HG03175 (cell line): ENCODE results near the gene NRCAM.

ENCODE experiments used
- ATAC-seq: cut with Tn5 transposase; IDR thresholded peaks from one replicate; pipeline ENCODE4 v1.9.1; 2021; ENCODE audit warnings: mild to moderate bottlenecking, moderate library complexity; ENCODE audit not compliant: unreplicated experiment

NRCAM gene

GRCh38 chr7:108427766-108428165, 28.5 kb downstream of the NRCAM start:
- no peak for ATAC-seq

- ATAC-seq, result no peak
Observed at GRCh38 chr7:108425714-108426275, 30.4 kb downstream of the NRCAM start.

GRCh38 chr7:108424013-108424412, 32.2 kb downstream of the NRCAM start:
- ATAC-seq, result no peak

GRCh38 chr7:108423089-108423989, 32.9 kb downstream of the NRCAM start:
- no peak for ATAC-seq

GRCh38 chr7:108421720-108422331, 34.4 kb downstream of the NRCAM start:
- ATAC-seq, result no peak

- ATAC-seq, result no peak
Observed at GRCh38 chr7:108419961-108420908, 36.0 kb downstream of the NRCAM start.

- ATAC-seq, result no peak
Observed at GRCh38 chr7:108418946-108419345, 37.3 kb downstream of the NRCAM start.

GRCh38 chr7:108417926-108418325, 38.3 kb downstream of the NRCAM start:
- no peak for ATAC-seq

GRCh38 chr7:108417144-108417543, 39.1 kb downstream of the NRCAM start:
- no peak for ATAC-seq

- peak; percentile 83 for ATAC-seq
Observed at GRCh38 chr7:108415821-108416536, 40.3 kb downstream of the NRCAM start.

GRCh38 chr7:108415084-108415483, 41.2 kb downstream of the NRCAM start:
- no peak for ATAC-seq

GRCh38 chr7:108413782-108414492, 42.3 kb downstream of the NRCAM start:
- ATAC-seq, result no peak

GRCh38 chr7:108413337-108413736, 42.9 kb downstream of the NRCAM start:
- ATAC-seq, result no peak

- no peak for ATAC-seq
Observed at GRCh38 chr7:108409146-108409545, 47.1 kb downstream of the NRCAM start.

GRCh38 chr7:108408296-108408991, 47.8 kb downstream of the NRCAM start:
- no peak for ATAC-seq

GRCh38 chr7:108407676-108408075, 48.6 kb downstream of the NRCAM start:
- ATAC-seq, result no peak

GRCh38 chr7:108406222-108406890, 49.9 kb downstream of the NRCAM start:
- no peak for ATAC-seq
